MM.1S (cell line): ENCODE data around the gene SMOC1.

ENCODE experiments used
- DNase-seq: peaks from one replicate; pipeline ENCODE4 v3.0.0-alpha.2; 2015
- H2AFZ ChIP-seq: fragments of 300-600 bp; sonication (generic); 2 replicates; pipeline ENCODE4 v1.6.0; 2016; ENCODE audit warnings: antibody characterized with exemption, low read length
- H3F3A ChIP-seq: fragments of 300-600 bp; sonication (generic); 2 replicates; pipeline ENCODE4 v1.6.1; 2016; ENCODE audit warnings: mild to moderate bottlenecking, antibody characterized with exemption, low read length, moderate library complexity, mixed read lengths; ENCODE audit not compliant: insufficient read depth
- H3K27ac ChIP-seq: fragments of 300-600 bp; sonication (generic); 2 replicates; pipeline ENCODE4 v1.5.1; 2016; ENCODE audit warnings: mild to moderate bottlenecking, low read length
- H3K27me3 ChIP-seq: fragments of 300-600 bp; sonication (generic); replicated peaks from 2 replicates; pipeline ENCODE4 v1.6.0; 2016; ENCODE audit warnings: low read length; ENCODE audit not compliant: insufficient read depth
- H3K36me3 ChIP-seq: fragments of 300-600 bp; sonication (generic); replicated peaks from 2 replicates; pipeline ENCODE4 v1.6.1; 2016; ENCODE audit warnings: mild to moderate bottlenecking, low read length, mixed read lengths; ENCODE audit not compliant: insufficient read depth
- H3K4me1 ChIP-seq: fragments of 300-600 bp; sonication (generic); 2 replicates; pipeline ENCODE4 v1.6.1; 2016; ENCODE audit warnings: low read length, mixed read lengths
- H3K4me2 ChIP-seq: fragments of 300-600 bp; sonication (generic); 2 replicates; pipeline ENCODE4 v1.6.0; 2016; ENCODE audit warnings: low read depth, low read length
- H3K4me3 ChIP-seq: fragments of 300-600 bp; sonication (generic); 2 replicates; pipeline ENCODE4 v1.5.1; 2016; ENCODE audit warnings: low read length, mixed read lengths
- H3K79me2 ChIP-seq: fragments of 300-600 bp; sonication (generic); 2 replicates; pipeline ENCODE4 v1.6.1; 2016; ENCODE audit warnings: mixed run types, low read length, mixed read lengths
- H3K9ac ChIP-seq: fragments of 300-600 bp; sonication (generic); 2 replicates; pipeline ENCODE4 v1.6.1; 2016; ENCODE audit warnings: low read length, mixed read lengths
- H3K9me2 ChIP-seq: fragments of 300-600 bp; sonication (generic); replicated peaks from 2 replicates; pipeline ENCODE4 v1.6.1; 2016; ENCODE audit warnings: mild to moderate bottlenecking, low read length, mixed read lengths; ENCODE audit not compliant: insufficient read depth
- H3K9me3 ChIP-seq: fragments of 300-600 bp; sonication (generic); replicated peaks from 2 replicates; pipeline ENCODE4 v1.6.1; 2016; ENCODE audit warnings: mild to moderate bottlenecking, low read length, mixed read lengths; ENCODE audit not compliant: insufficient read depth
- H4K20me1 ChIP-seq: fragments of 300-600 bp; sonication (generic); 2 replicates; pipeline ENCODE4 v1.6.1; 2016; ENCODE audit warnings: mild to moderate bottlenecking, low read length, moderate library complexity, mixed read lengths; ENCODE audit not compliant: insufficient read depth
- CTCF ChIP-seq: fragments of 300-600 bp; sonication (generic); IDR thresholded peaks from 2 replicates; pipeline ENCODE4 v1.5.1; 2016; ENCODE audit warnings: antibody characterized with exemption, low read length, mixed read lengths
- EZH2 ChIP-seq: fragments of 300-600 bp; sonication (generic); optimal IDR thresholded peaks from 2 replicates; pipeline ENCODE3; 2017; ENCODE audit warnings: low read depth, mild to moderate bottlenecking, antibody characterized with exemption, low read length, mixed read lengths
- EZH2phosphoT487 ChIP-seq: fragments of 300-600 bp; sonication (generic); IDR thresholded peaks from 2 replicates; pipeline ENCODE4 v1.6.1; 2018; ENCODE audit warnings: antibody characterized with exemption, low read length

Gene SMOC1

GRCh38 chr14:70043001-70043400 is 163.8 kb downstream of the SMOC1 start:
- H3K9ac ChIP-seq = no peak overlapping the region

DNA sequence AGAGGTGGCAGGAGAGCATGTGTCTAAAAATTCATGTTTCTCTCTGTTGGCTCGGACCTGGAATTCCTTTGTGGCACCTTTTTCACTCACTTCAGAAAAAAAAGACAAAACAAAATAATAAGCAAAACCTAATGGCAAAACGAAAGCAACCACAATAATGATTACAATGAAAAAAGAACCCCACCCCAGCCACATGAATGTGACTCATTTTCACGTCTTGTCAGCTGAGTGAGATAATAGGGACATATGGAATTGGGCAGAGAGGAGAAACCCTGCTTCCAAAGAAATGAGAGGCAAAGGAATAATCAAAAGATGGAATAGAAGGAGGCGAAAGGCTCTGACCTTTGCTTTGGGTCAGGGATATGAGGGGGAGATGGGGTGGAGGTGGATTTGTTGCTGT is 166.1 kb downstream of the SMOC1 start:
- Histone ChIP-seq H3K9ac (no peak overlapping the region), H3K4me2 (no peak overlapping the region), H2AFZ (no peak overlapping the region), H3K4me1 (no peaks in the 10 kb centered on the region), H3K27ac (no peak overlapping the region), H3K36me3 (no peaks in the 10 kb centered on the region), H3K4me3 (no peak overlapping the region), H4K20me1 (no peaks in the 10 kb centered on the region), H3F3A (no peaks in the 10 kb centered on the region), H3K9me2 (no peaks in the 10 kb centered on the region), H3K79me2 (no peaks in the 10 kb centered on the region), H3K27me3 (no peaks in the 10 kb centered on the region), H3K9me3 (no peaks in the 10 kb centered on the region)
- DNase-seq = no peak
- TF ChIP-seq CTCF (no peak), EZH2phosphoT487 (no peak), EZH2 (no peak)

More at GRCh38 chr14:70043001-70043400, 163.8 kb downstream of the SMOC1 start:
- H3K4me3 ChIP-seq = no peak overlapping the region
- no peaks in the 10 kb centered on the region for H3K4me1 ChIP-seq
- no peaks in the 10 kb centered on the region for H3K27me3 ChIP-seq
- no peak overlapping the region for H2AFZ ChIP-seq
- H3K27ac ChIP-seq = no peak overlapping the region
- H4K20me1 ChIP-seq = no peaks in the 10 kb centered on the region
- TF ChIP-seq EZH2 (no peak), CTCF (no peak), EZH2phosphoT487 (no peak)
- no peaks in the 10 kb centered on the region for H3F3A ChIP-seq
- no peaks in the 10 kb centered on the region for H3K36me3 ChIP-seq
- no peaks in the 10 kb centered on the region for H3K9me2 ChIP-seq
- no peak for DNase-seq
- no peak overlapping the region for H3K4me2 ChIP-seq
- no peaks in the 10 kb centered on the region for H3K9me3 ChIP-seq
- no peaks in the 10 kb centered on the region for H3K79me2 ChIP-seq

GRCh38 chr14:70045844-70046535 is 166.8 kb downstream of the SMOC1 start:
- no peaks in the 10 kb centered on the region for H3K27me3 ChIP-seq
- H3K4me2 ChIP-seq = no peak overlapping the region
- H3K4me3 ChIP-seq = no peak overlapping the region
- no peaks in the 10 kb centered on the region for H3K9me2 ChIP-seq
- no peak for DNase-seq
- H3K9ac ChIP-seq = no peak overlapping the region
- H2AFZ ChIP-seq = no peak overlapping the region
- no peaks in the 10 kb centered on the region for H3K36me3 ChIP-seq
- TF ChIP-seq EZH2phosphoT487 (no peak), CTCF (no peak), EZH2 (no peak)
- no peaks in the 10 kb centered on the region for H4K20me1 ChIP-seq
- H3K4me1 ChIP-seq = no peaks in the 10 kb centered on the region
- H3K79me2 ChIP-seq = no peaks in the 10 kb centered on the region
- no peaks in the 10 kb centered on the region for H3F3A ChIP-seq
- H3K27ac ChIP-seq = no peak overlapping the region
- H3K9me3 ChIP-seq = no peaks in the 10 kb centered on the region
